GDM1 (cell line): ENCODE measurements around the gene MYO3A.
"Not testable (repeated sequence)": the region's sequence is repeated elsewhere in the genome, so short reads cannot be mapped to it uniquely, and the experiment has no call there.

ENCODE experiments used
- DNase-seq: peaks from one replicate; lab custom pipeline; 2025; lab: John Stamatoyannopoulos, UW

MYO3A gene

DNA sequence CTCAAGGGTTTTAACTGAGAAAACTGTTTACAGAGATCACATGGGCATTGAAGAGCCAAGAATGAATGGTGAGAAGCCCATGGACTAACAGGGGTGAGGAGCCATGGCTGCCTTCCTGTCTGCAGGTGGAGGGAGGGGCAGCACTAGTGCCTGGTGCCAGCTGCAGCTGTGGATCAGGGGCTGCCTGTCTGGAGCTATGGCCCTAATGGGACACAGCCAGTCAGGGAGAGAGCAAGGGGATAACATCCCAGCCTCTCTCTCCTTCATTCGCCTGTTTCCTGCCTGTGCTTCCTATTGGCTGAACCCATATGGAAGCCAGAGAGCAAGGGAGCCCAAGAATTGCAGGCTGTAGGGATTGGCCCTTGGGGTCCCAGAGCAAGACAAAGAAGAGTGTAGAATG is 156.7 kb downstream of the MYO3A start:
- DNase-seq, result no peak

DNA sequence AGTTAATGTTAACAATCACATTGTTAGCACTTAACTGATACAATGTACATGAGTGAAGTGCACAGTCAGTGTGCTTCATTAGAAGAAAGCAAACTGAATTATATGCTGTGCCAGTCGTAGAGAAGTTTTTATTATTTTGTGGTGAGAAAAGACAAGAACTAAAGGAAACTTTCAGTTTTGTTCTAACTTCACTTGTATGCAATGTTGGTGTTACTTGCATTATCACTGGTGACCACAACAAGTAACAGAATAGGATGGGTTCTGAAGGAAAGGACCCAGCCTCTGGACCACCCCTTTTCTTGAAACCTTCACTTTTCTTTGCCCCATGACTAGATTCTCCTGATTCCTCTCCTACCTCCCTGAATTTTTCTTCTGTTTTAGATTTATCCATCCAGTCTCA is 159.2 kb downstream of the MYO3A start:
- DNase-seq, result no peak

DNA sequence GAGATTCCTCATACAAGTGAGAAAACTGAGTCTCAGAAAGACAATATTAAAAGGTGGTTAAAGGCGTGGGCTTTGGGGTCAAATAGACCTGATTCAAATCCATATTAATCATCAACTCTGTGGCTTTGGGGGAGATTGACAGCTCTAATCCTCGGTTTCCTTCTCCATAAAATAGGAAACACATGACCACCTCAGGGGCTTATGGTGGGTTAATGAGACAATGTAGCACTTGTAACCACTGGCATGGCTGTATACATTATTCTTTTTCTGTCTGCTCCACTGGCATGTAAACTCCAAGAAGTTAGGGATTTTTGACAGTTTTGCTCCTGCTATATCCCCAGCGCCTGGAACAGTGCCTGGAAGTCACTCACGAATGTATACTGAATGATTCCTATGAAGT is 161.8 kb downstream of the MYO3A start:
- DNase-seq, result no peak

DNA sequence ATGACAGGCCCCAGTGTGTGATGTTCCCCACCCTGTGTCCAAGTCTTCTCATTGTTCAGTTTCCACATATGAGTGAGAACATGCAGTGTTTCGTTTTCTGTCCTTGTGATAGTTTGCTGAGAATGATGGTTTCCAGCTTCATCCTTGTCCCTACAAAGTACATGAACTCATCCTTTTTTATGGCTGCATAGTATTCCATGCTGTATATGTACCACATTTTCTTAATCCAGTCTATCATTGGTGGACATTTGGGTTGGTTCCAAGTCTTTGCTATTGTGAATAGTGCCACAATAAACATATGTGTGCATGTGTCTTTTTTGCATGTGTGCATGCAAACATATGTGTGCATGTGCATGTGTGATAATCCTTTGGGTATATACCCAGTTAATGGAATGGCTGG is 163.5 kb downstream of the MYO3A start:
- DNase-seq, result not testable (repeated sequence)

DNA sequence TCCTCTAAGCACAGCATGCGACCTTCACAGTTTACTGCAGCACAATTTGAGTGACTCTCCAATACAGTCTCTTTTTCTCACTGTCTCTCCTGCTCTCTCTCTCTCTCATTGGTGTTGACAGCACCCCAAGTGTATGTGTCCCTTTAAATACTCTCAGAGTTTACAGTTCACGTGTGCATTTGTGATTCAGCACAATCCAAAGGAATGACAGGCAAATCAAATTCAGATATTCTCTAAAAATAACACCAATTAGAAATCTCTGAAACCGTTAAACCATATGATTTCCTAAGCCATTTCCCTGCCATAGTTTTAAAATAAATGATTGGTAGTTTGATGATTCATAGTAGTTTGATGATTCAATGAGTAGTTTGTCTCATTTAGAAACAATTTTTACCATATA is 178.5 kb downstream of the MYO3A start:
- no peak for DNase-seq

DNA sequence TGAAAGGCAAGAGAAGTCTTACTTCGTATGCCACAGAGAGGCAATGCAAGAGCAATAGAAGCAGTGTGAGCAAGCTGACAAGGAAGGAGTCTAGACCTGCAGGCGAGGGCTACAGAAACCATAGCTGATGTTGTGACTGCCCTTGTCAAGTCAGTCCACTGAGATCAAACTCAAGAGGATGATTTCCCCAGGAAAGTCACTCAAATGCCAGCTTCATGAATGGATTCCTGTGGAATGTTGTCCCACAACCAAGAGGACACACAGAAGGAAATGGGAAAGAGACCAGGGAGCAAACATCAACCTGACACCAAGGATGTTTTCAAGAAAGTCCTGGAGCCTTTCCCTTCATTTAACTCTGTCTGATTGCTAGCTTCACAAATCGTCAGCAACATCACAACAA is 204.6 kb downstream of the MYO3A start:
- no peak for DNase-seq

DNA sequence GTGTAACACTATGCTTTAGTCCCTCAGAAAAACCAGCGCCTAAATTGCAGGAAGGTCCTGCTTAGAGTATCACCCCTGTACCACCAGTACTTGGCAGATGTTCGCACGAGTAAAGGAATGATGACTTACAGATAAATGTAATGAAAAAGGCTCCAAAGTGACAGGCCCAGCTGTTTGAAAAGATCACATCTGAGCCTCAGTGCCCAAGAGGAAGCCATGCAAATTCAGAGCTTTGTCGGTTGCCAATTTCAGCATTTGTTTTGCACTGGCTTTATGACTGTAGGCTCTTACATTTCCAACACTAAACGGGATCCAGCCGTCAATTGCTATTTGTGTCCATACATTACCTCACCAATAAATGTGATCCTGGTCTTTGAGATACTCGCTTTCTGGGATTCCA is 222.0 kb downstream of the MYO3A start:
- no peak for DNase-seq

DNA sequence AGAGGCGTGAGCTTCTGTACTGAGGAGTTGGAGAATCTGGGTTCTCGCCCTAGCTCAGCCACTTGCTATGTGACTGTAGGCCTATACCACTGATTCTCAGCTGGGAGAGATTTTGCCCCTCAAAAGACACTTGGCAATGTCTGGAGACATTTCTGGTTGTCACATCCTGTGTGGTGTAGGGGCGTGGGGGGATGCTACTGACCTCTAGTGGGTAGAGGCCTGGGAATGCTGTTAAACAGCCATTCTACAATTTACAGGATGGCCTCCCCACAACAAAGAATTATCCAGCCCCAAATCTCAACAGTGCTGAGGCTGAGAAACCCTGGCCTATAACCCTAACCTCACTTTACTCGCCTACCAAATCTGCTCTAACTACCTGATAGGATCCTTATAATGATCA is 223.7 kb downstream of the MYO3A start:
- no peak for DNase-seq

DNA sequence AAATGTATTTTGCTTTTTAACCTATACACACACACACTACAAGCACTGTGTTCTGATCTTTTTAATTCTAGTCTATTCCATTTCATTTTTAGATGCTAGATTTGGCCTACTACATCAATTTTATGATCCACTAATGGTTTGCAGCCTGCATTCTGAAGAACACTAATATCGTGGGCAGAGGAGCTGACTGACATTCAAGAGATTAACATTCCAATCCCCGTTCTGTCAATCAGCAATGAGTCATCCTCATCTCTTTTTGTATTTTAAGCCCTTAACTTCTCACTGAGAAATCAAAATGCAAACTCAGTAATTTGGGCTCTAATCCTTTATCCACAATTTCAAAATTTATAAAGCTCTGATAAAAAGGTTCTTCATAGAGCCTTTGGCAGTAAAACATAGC is 235.4 kb downstream of the MYO3A start:
- no peak for DNase-seq

DNA sequence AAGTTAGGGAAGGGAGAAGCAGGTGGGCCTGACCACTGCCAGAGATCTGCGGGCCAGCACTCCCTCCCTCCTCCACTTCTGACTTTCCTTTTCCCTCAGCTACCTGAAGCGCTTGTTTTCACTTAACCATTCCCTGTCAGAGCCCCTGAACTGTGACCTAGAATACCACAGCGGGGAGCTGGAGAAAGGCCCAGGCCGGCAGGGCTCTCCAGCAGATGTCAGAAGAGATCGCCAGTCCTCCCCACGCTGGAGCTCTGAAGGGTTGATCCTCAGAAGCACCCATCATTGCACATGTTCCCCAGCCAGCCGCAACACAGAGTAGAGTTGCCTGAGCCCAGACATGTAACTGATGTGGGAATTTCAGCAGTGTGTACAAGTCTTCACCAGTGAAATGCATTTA is 238.1 kb downstream of the MYO3A start:
- no peak for DNase-seq

DNA sequence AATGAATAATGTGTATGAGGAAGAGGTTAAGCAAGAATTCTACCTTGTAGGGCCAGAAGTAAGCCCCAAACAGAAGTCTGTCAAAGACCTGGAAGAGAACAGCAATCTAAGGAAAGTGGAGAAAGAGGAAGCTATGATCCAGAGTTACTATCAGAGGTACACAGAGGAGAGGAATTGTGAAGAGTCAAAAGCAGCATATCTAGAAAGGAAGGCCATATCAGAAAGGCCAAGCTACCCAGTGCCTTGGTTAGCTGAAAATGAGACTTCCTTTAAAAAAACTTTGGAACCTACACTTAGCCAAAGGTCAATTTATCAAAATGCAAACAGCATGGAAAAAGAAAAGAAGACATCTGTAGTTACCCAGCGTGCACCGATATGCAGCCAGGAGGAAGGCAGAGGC is 239.8 kb downstream of the MYO3A start:
- no peak for DNase-seq

DNA sequence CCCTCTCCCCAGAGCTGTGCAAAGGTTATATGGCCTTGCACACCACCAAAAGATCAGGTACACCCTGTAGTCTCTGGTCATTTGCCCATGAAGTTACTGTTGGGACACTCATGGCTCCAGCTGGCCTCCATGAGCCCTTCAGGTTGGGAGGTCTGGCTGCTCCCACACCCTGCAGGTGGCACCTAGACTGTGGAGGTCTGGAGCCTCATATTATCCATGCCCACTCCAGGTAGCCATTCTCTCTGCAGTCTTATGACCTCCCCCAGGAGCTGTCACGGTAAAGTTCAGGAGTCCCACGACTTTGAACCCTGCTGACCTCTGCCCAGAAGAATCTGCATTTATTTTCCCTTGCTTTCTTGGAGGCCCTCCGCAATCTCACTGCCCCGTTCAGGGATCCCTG is 243.3 kb downstream of the MYO3A start:
- no peak for DNase-seq

DNA sequence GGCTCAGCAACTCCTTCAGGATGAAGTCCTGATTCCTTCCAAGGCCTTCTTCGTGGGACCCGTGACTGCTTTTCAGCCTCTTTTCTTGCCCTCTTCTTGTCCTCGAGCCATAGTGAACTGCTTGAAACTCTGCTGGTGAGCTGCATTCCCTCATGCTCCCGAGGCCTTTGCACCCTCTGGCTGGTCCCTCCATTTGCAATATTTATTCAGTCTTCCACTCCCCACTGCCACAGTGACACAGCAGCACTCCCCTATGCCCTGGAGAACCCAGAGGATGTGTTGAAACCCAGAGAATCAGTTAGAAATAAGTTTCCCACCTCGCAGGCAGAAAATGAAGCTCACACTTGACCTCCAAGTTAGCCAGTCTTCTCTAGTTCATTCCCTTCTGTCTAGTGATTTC is 260.2 kb downstream of the MYO3A start:
- DNase-seq, result no peak

DNA sequence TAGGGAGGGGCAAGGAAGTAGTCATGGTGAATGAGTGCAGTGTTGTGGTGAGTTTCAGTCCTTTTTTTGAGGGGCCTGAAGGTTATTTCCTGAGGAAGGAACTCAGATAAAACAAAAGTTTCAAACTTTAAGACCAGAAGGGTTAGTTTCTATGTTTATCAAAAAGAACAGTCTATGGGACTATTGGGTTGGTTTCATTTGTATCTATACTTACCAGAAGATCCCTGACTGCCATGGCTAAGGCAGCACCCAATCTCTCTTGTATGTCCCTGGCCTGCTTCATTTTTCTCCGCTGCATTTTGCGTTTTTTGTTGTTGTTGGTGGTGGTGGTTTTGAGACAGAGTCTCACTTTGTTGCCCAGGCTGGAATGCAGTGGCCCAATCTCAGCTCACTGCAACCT is 263.2 kb downstream of the MYO3A start:
- no peak for DNase-seq

DNA sequence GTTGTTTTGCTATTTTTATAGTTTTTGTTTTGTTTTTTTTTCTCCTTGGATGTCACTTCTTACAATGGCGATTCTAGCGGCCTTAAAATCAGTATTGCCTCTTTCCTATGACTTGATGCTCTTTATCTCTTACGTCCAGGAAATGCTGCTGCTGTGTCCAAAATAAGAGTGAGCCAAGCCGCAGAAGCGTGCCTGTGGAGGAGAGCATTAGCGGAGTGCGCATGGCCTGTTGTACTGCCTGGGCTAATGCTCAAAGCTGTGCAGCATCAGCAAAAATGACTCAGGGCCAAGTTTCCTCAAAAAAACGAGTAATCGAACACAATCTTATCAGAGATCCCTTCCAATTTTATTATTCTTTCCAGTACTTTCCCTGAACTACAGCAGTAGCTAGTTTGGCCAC is 264.1 kb downstream of the MYO3A start:
- DNase-seq, result no peak

DNA sequence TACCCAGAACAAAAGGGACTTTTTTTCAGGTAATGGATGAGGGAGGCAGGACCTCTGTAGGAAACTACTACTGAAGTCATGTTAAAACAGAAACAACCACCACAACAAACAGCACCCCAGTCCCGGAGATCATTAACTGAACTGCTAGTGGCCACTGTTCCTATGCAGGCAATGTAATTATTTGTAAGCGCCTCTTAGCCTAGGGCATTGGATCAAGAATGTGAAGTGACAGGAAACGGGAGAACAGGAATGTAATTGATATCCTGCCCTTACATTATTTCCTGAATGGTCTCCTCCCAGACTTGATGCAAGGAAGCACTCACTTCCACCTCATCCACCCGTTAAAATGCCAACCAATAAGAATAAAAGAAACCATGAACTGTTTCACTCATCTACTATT is 265.8 kb downstream of the MYO3A start:
- DNase-seq, result no peak

DNA sequence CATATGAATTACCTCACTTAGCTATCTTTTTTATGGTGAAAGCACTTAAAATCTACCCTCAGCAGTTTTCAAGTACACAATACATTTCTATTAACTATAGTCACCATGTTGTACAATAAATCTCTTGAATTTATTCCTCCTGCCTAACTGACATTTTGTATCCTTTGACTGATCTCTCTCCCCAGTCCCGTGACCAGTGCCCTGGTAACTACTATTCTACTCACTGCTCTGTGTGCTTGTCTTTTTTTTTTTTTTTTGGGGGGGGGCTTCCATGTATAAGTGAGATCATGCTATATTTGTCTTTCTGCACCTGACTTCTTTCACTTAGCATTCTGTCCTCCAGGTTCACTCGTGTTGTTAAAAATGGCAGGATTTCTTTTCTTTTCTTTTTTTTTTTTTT is 271.2 kb downstream of the MYO3A start:
- DNase-seq, result no peak

DNA sequence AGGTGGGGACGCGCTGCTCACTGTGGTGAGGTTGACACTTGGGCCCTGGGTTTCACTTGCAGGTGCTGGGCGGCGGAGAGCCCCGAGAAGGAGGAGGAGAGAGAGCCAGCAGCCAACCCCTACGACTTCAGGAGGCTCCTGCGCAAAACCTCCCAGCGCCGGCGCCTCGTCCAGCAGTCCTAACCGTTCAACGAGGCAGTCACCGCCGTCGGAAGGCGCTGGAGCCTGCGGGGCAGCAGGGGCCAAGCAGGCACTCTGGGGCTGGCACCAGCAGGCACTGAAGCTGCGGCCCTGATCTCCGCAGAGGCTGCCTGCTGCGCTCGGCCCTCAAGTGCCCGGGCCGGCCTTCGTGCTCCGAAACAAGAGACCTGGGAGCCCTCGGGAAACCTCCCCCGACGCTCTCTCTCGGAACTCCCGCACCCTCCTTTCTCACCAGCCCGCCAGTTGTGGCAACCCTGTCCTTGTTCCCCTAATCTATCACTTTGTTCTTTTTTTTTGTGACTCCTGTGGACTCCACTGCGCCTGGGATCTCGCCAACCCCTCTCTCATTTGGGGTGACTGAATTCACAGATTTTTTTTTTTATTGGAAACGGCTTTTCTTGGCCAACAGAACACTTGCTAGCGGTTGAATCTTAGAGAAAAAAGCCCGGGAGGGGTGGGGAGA is 277.9 kb downstream of the MYO3A start:
- no peak for DNase-seq

DNA sequence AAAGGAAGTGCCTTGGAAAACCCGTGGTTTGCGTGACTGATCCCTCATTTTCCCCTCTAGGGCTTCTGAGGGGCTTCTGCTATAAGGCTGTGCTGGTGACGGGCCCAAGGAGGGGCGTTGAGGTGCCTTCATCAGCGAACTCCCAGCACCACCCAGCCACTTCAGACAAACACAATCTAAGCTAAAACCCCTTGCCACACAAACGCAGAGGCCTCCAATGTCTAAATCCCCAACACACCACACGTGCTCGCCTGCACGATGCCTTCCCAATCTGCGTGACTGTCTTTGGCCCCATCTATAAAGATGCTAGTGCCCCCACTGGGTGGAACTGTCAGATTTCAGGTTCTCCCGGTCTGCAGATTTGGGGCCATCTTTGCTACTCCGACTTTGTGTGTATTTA is 278.5 kb downstream of the MYO3A start:
- no peak for DNase-seq

DNA sequence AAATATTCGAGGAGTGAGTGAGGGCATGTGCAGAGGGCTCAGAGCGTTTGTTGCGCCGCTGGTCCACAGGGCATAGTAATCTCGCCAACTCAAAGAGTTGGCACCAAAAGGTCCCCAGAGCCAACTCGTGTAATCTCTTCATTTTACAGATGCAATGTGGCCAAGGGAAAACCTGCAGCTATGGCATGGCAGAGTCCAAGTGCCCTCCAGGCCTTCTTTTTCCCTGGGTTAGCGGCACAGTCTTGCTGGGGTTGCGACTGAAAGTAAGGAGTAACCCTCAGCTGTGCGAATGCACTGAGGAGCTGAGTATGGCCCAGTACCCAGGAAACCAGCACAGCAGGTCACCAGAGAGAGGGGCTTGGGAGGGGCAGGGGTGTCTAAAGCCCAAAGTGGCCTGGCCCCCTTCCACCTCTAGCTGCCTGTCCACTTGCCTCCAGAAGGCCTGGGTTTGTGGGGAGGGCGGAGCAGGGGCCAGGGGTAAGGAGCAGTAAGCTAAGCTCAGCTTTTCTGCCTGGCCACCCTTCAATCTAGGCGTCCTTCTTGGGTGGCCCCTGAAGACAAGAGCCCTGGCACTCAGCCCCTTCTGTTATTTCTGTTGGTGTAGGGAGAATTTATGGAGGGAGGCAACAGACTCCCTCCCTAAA is 279.2 kb downstream of the MYO3A start:
- no peak for DNase-seq

DNA sequence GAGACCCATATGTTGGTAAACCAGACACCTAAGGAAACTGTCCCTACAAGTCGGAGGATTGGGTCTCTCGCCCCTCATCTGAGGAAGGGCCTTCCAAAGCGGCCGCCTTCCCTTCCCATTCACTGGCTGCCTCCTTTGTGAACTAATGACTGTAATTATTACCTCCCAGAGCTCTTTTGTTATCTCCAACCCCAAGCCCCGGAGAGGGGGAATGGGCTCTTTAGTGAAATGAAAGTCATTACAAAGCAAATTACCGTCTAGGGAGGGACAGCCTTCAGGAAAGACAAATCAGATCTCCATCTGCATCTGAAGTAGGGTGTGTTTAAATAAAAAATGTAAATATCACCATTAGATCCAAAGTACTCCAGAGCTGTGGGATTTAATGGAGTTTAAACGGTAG is 280.0 kb downstream of the MYO3A start:
- DNase-seq, result no peak

DNA sequence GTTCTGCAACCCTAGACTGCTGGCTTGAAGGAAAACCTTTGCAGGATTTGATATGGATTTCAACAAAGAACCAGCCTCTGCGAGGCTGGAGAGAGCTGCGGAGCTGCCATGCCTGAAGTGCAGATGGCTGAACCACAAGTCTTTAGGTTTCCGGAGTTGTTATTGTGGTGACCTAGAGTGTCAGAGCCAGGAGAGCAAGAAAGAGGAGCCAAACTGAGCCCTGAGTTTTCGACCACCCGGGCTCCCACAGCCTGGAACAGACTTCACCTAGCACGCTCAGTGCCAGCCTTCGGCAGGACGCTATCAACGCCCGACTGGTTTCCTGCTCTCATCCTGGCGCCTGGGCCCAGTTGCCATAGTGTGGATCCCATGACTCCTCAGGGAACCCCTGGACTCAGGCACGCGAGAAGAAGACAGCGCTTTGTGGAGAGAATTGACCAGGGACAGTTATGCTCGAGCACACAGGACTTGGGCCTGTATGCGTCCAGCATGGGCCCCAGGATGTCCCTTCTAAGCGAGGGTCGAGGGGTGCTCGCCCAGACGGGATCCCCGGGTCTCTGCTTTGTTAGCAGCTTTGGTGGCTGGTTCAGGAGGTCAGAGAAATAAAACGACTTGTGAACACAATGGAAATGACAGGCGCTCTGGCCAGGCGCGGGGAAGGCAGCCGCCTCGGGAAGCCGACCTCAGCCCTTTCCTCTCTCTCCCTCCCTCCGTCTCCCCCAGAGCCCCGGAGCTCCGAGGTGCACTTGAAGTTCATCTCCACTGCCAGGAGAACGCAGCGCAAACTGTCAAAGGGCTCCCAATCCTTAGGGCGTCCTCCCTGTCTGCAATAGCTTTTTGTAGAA is 280.7 kb downstream of the MYO3A start:
- no peak for DNase-seq

DNA sequence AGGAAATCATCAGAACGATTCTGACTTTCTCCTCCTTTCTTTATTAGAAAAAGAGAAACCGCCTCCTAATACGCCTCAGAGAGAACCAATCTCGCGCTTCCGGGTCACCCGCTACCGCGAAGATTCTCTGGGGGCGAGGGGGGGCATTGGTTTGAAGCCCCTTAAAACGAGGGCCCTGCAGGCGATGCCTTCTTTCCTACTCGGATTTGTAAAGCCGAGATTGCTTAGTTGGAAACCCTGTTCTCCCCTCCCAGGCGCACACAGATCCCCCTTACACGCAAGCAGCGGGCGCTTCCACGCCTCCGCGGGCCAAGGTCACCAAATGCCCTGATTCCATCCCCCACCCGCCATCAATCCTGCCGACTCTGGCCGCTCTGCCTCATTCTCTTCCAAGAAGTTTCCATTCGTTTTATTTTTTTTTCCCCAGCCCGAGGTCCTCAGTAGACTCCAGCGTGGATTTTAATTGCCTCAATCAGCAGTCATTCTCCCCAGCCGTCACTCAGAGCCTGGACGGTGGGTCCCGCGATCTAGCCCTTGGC is 281.4 kb downstream of the MYO3A start:
- DNase-seq, result no peak
